Measurements from ENCODE around the gene FGF14.

The FGF14 gene

GRCh38 chr13:102367836-102368235 lies 34.0 kb downstream of the FGF14 start:
- no peak for DNase-seq (ENCODE audit: low read depth)

- no peak for DNase-seq (ENCODE audit: low read depth)
Measured at GRCh38 chr13:102361113-102361512, 40.7 kb downstream of the FGF14 start.

- no peak for DNase-seq (ENCODE audit: low read depth)
Measured at GRCh38 chr13:102359264-102359663, 42.6 kb downstream of the FGF14 start.

GRCh38 chr13:102355251-102355650 lies 46.6 kb downstream of the FGF14 start:
- DNase-seq (ENCODE audit: low read depth), result no peak

- no peak for DNase-seq (ENCODE audit: low read depth)
Measured at GRCh38 chr13:102354011-102354410, 47.8 kb downstream of the FGF14 start.

GRCh38 chr13:102351521-102351920 lies 50.3 kb downstream of the FGF14 start:
- no peak for DNase-seq (ENCODE audit: low read depth)

- DNase-seq (ENCODE audit: low read depth), result no peak
Measured at GRCh38 chr13:102347490-102347889, 54.4 kb downstream of the FGF14 start.

- no peak for DNase-seq (ENCODE audit: low read depth)
Measured at GRCh38 chr13:102346769-102347168, 55.1 kb downstream of the FGF14 start.

- no peak for DNase-seq (ENCODE audit: low read depth)
Measured at GRCh38 chr13:102344410-102344809, 57.4 kb downstream of the FGF14 start.

- no peak for DNase-seq (ENCODE audit: low read depth)
Measured at GRCh38 chr13:102333320-102334198, 68.3 kb downstream of the FGF14 start.

GRCh38 chr13:102328909-102329308 lies 72.9 kb downstream of the FGF14 start:
- no peak for DNase-seq (ENCODE audit: low read depth)

GRCh38 chr13:102327119-102327617 lies 74.7 kb downstream of the FGF14 start:
- DNase-seq (ENCODE audit: low read depth), result no peak

- no peak for DNase-seq (ENCODE audit: low read depth)
Measured at GRCh38 chr13:102326381-102327118, 75.3 kb downstream of the FGF14 start.

- DNase-seq (ENCODE audit: low read depth), result no peak
Measured at GRCh38 chr13:102325321-102325720, 76.5 kb downstream of the FGF14 start.

GRCh38 chr13:102323505-102323904 lies 78.3 kb downstream of the FGF14 start:
- DNase-seq (ENCODE audit: low read depth), result no peak

GRCh38 chr13:102323012-102323411 lies 78.8 kb downstream of the FGF14 start:
- DNase-seq (ENCODE audit: low read depth), result no peak

GRCh38 chr13:102322211-102322610 lies 79.6 kb downstream of the FGF14 start:
- DNase-seq (ENCODE audit: low read depth), result no peak

- no peak for DNase-seq (ENCODE audit: low read depth)
Measured at GRCh38 chr13:102318233-102318632, 83.6 kb downstream of the FGF14 start.

- no peak for DNase-seq (ENCODE audit: low read depth)
Measured at GRCh38 chr13:102317593-102317992, 84.3 kb downstream of the FGF14 start.

GRCh38 chr13:102316732-102317131 lies 85.1 kb downstream of the FGF14 start:
- no peak for DNase-seq (ENCODE audit: low read depth)

GRCh38 chr13:102312841-102313240 lies 89.0 kb downstream of the FGF14 start:
- DNase-seq (ENCODE audit: low read depth), result no peak

GRCh38 chr13:102311901-102312300 lies 89.9 kb downstream of the FGF14 start:
- no peak for DNase-seq (ENCODE audit: low read depth)

GRCh38 chr13:102311419-102311796 lies 90.4 kb downstream of the FGF14 start:
- no peak for DNase-seq (ENCODE audit: low read depth)
